Heart left ventricle (tissue), 16 donors: ENCODE results near the gene CREBL2. TPM values are rescaled to one million over a fixed set of nuclear protein-coding genes. Genes with fewer than 3 reads are reported as not detected.

Experiments used
- ATAC-seq, 4 donors: fragments of 200-7000 bp; cut with Tn5 transposase; one replicate each; pipeline ENCODE4 v1.9.1; 2020 to 2022; ENCODE audit warnings: moderate library complexity in 4 of 4, mild to moderate bottlenecking in 3 of 4, moderate number of reproducible peaks in 1 of 4
- DNase-seq, 5 donors: peaks; one replicate each; pipeline ENCODE4 v3.0.0-alpha.2; 2020
- H3K27ac ChIP-seq, 12 donors: fragments of 200-600 bp; sonication (generic) in 4 of 12; one replicate each; pipeline versions ENCODE4 v1.5.0 to v1.8.0; 2016 to 2022; ENCODE audit warnings: mild to moderate bottlenecking in 2 of 12
- H3K27me3 ChIP-seq, 9 donors: fragments of 200-600 bp; sonication (generic) in 2 of 9; one replicate each; pipeline versions ENCODE4 v1.5.1 to v1.8.0; 2016 to 2022; ENCODE audit warnings: mild to moderate bottlenecking in 3 of 9
- H3K36me3 ChIP-seq, 9 donors: fragments of 200-600 bp; sonication (generic) in 2 of 9; one replicate each; pipeline versions ENCODE4 v1.5.0 to v1.8.0; 2018 to 2022; ENCODE audit warnings: mild to moderate bottlenecking in 2 of 9
- H3K4me1 ChIP-seq, 12 donors: fragments of 200-600 bp; sonication (generic) in 4 of 12; one replicate each; pipeline versions ENCODE4 v1.5.0 to v1.8.0; 2016 to 2022; ENCODE audit warnings: mild to moderate bottlenecking in 3 of 12
- H3K4me3 ChIP-seq, 12 donors: fragments of 200-600 bp; sonication (generic) in 4 of 12; one replicate each; pipeline versions ENCODE4 v1.5.0 to v1.8.0; 2017 to 2022; ENCODE audit warnings: mild to moderate bottlenecking in 9 of 12, moderate library complexity in 4 of 12
- H3K9me3 ChIP-seq, 12 donors: fragments of 200-600 bp; sonication (generic) in 4 of 12; one replicate each; pipeline versions ENCODE4 v1.5.0 to v1.8.0; 2016 to 2022; ENCODE audit warnings: mild to moderate bottlenecking in 1 of 12
- CTCF ChIP-seq, 12 donors: fragments of 200-600 bp; sonication (generic) in 4 of 12; IDR thresholded peaks; one replicate each; pipeline versions ENCODE4 v1.5.0 to v1.8.0; 2018 to 2022; ENCODE audit warnings: antibody characterized with exemption in 12 of 12, mild to moderate bottlenecking in 5 of 12
- POLR2A ChIP-seq, 2 donors: fragments of 450-650 bp; IDR thresholded peaks; one replicate each; pipeline ENCODE4 v1.6.1; 2017; ENCODE audit warnings: antibody characterized with exemption in 2 of 2, mild to moderate bottlenecking in 2 of 2, moderate library complexity in 2 of 2
- WGBS, 4 donors: extraction: QIAGEN DNeasy Blood & Tissue Kit in 2 of 4; methylation state at CpG; one replicate each; pipeline versions ENCODE4 v1.1.5 to v1.1.7; 2013 to 2018; 5-methylcytosine and 5-hydroxymethylcytosine counted together
- intact Hi-C, 10 donors: fragments of 100-400 bp; cut with DNase I; formaldehyde crosslinking; loops; one replicate each; pipeline versions ENCODE4 v1.11.1 to v1.14.2; 2022
- polyA plus RNA-seq, 2 donors: library from polyadenylated mRNA; stranded (reverse); fragments of 200-250 nt; gene quantifications; one replicate each; pipeline ENCODE4 v1.2.3, GENCODE V29; 2013
- total RNA-seq, 9 donors: library from RNA; depleted of rRNA in 2 of 9; stranded (reverse); fragments of >200 nt in 2 of 9; fragmentation: NEBNext Ultra II Directional in 3 of 9; extraction: Animal tissue kit (Norgen Biotek cat#: 25700) in 3 of 9; gene quantifications; one replicate each; pipeline versions ENCODE4 v1.1.0 to v1.2.4, GENCODE V29; 2016 to 2023
- donor health status: ischemic (EF 13 %, LVEDD 7.1; RV severe dilation, severe dysfunction).
- donor health status: healthy with polysubstance abuse.
- donor health status: DM: no; HTN: yes; CAD: no.
- donor health status: DM: no; HTN: no; CAD: no.
- donor health status: ischemic (EF 25% LVEDD 6.9; RV normal size, moderate dysfunction).
- donor health status: ischemic (EF 25% LVEDD 5.7; RV mildly dilated, moderate dysfunction).
- donor health status: healthy.
- donor health status: DM: yes; HTN: yes; CAD: no.
- donor health status: ischemic (EF 35%, LVEDD 5.7; RV mildly dilated, moderate dysfunction).
- donor health status: nonischemic (EF 11% LVEDD 7.7; RV severe dilation, severe dysfunction).
- donor health status: DM: yes; HTN: yes; CAD: no.
- donor health status: PGD.
- donor health status: ischemic (EF 29% LVEDD 5.4; RV normal size, mild dysfunction).
- donor health status: nonischemic (EF 23%, LVEDD 6.1; RV moderate dilation, normal function).

CREBL2 gene
- total and polyA plus RNA-seq, 11 donors = 8.8 to 30.0 (median 17.8) TPM

DNA sequence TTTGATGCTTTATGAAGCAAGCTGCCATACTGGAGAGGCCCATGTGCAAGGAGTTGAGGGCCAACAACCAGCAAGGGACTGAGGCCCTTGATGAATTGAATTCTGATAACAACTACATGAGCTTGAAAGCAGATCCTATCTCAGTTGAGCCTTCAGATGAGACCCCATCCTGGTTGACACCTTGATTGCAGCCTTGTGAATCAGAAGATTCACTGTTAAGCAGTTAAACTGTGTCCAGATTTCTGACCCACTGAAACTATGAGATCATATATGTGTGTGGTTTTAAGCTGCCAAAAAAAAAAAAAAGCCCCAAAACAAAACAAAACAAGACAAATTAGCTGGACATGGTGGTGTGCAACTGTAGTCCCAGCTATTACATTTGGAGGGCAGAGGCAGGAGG is 42.2 kb downstream of the CREBL2 start:
- intact Hi-C loops = loop anchor here in 1 of 10 donors (2.0 kb wide), 1 partner anchor 277 kb away; no protein-coding TSS in a partner anchor
- TF ChIP-seq POLR2A (IDR thresholded peaks at IDR 0.05) (no peak), CTCF (IDR thresholded peaks at IDR 0.05) (no peak)
- Histone ChIP-seq H3K27ac (no peak overlapping the region), H3K9me3 (peaks cover 0 to 17% (median 10%) of the 10 kb centered on the region in 12 donors), H3K36me3 (no peaks in the 10 kb centered on the region), H3K27me3 (no peaks in the 10 kb centered on the region), H3K4me1 (peaks cover 0 to 9% (median 0%) of the 10 kb centered on the region in 12 donors), H3K4me3 (no peak overlapping the region)
- no peak for DNase-seq
- no peak for ATAC-seq

- ATAC-seq = no peak
- H3K36me3 ChIP-seq = no peaks in the 10 kb centered on the region
- TF ChIP-seq CTCF (IDR thresholded peaks at IDR 0.05) = no peak
- no peak for TF ChIP-seq POLR2A (IDR thresholded peaks at IDR 0.05)
- no peak overlapping the region for H3K27ac ChIP-seq
- H3K4me3 ChIP-seq = no peak overlapping the region
- H3K4me1 ChIP-seq = peaks cover 0 to 9% (median 0%) of the 10 kb centered on the region in 12 donors
- DNase-seq = no peak
- WGBS, 4 donors = 76 to 84% (median 79%) methylated on average over 3 of the region's 3 CpGs
- no peaks in the 10 kb centered on the region for H3K27me3 ChIP-seq
- peaks cover 0 to 8% (median under 1%) of the 10 kb centered on the region in 12 donors for H3K9me3 ChIP-seq
- intact Hi-C loops = loop anchor here in 7 of 10 donors (2.0 to 5.0 kb wide), 3 partner anchors 47 to 278 kb away; no protein-coding TSS in a partner anchor
Measured at GRCh38 chr12:12654691-12655460, 43.2 kb downstream of the CREBL2 start.

DNA sequence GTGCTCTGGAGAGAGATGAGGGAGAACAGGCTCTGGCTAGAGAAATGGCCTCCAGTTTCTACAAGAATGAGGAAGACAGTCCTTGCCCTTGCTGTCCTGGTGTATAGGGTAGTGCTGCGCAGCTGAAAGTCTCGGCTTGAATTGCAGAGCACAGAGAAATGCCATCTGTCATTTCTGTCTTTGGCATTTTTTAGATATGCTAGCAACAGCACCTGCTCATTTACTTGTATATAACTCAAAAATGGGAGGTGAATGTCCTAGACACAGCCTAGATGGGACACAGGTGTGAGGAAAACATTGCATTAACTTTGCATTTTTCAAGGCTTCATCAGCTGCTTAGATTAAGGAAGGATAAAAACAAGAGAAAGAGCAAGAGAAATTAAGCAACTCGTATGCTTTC is 48.5 kb downstream of the CREBL2 start:
- 50 to 85% (median 80%) methylated on average over 2 to 3 of the region's 3 CpGs for WGBS, 4 donors
- no peaks in the 10 kb centered on the region for H3K9me3 ChIP-seq
- peaks cover 0 to 9% (median 0%) of the 10 kb centered on the region in 12 donors for H3K4me1 ChIP-seq
- H3K27ac ChIP-seq = no peak overlapping the region
- H3K4me3 ChIP-seq = no peak overlapping the region
- intact Hi-C loops = no loop called here
- no peaks in the 10 kb centered on the region for H3K36me3 ChIP-seq
- TF ChIP-seq CTCF (IDR thresholded peaks at IDR 0.05) (no peak), POLR2A (IDR thresholded peaks at IDR 0.05) (no peak)
- no peak for DNase-seq
- no peaks in the 10 kb centered on the region for H3K27me3 ChIP-seq
- no peak for ATAC-seq

GRCh38 chr12:12661086-12661856 is 49.6 kb downstream of the CREBL2 start:
- Histone ChIP-seq H3K9me3 (no peaks in the 10 kb centered on the region), H3K27me3 (no peaks in the 10 kb centered on the region), H3K4me3 (no peak overlapping the region), H3K27ac (no peak overlapping the region), H3K4me1 (peaks cover 0 to 6% (median 0%) of the 10 kb centered on the region in 12 donors), H3K36me3 (no peaks in the 10 kb centered on the region)
- no peak for DNase-seq
- no peak for ATAC-seq
- TF ChIP-seq CTCF (IDR thresholded peaks at IDR 0.05) (no peak), POLR2A (IDR thresholded peaks at IDR 0.05) (no peak)
- intact Hi-C loops = no loop called here
- WGBS, 4 donors = 78 to 82% (median 80%) methylated on average over 7 of the region's 7 CpGs
